HG03432 (cell line): ENCODE results near the gene LRGUK.
"Not testable (repeated sequence)": the region's sequence is repeated elsewhere in the genome, so short reads cannot be mapped to it uniquely, and the experiment has no call there.

ENCODE experiments used
- ATAC-seq: cut with Tn5 transposase; IDR thresholded peaks from one replicate; pipeline ENCODE4 v1.9.1; 2021; ENCODE audit warnings: mild to moderate bottlenecking, moderate library complexity; ENCODE audit not compliant: unreplicated experiment

LRGUK gene

GRCh38 chr7:134295982-134296381 lies 168.8 kb downstream of the LRGUK start:
- ATAC-seq, result not testable (repeated sequence)

GRCh38 chr7:134297489-134297888 lies 170.3 kb downstream of the LRGUK start:
- no peak for ATAC-seq

- no peak for ATAC-seq
Measured at GRCh38 chr7:134298902-134299683, 172.0 kb downstream of the LRGUK start.

- no peak for ATAC-seq
Measured at GRCh38 chr7:134300988-134301387, 173.8 kb downstream of the LRGUK start.

- no peak for ATAC-seq
Measured at GRCh38 chr7:134301592-134301991, 174.5 kb downstream of the LRGUK start.

- no peak for ATAC-seq
Measured at GRCh38 chr7:134302120-134302519, 175.0 kb downstream of the LRGUK start.

GRCh38 chr7:134307320-134307719 lies 180.2 kb downstream of the LRGUK start:
- no peak for ATAC-seq

- ATAC-seq, result no peak
Measured at GRCh38 chr7:134308548-134308947, 181.4 kb downstream of the LRGUK start.

GRCh38 chr7:134311807-134312206 lies 184.7 kb downstream of the LRGUK start:
- ATAC-seq, result no peak

- ATAC-seq, result no peak
Measured at GRCh38 chr7:134312717-134313116, 185.6 kb downstream of the LRGUK start.

GRCh38 chr7:134313543-134313942 lies 186.4 kb downstream of the LRGUK start:
- ATAC-seq, result no peak
